HG02623 (cell line): Measurements from ENCODE around the gene GRPEL2.

Experiments used
- ATAC-seq: cut with Tn5 transposase; IDR thresholded peaks from one replicate; pipeline ENCODE4 v1.9.1; 2021; ENCODE audit warnings: moderate library complexity; ENCODE audit not compliant: unreplicated experiment

Gene GRPEL2

GRCh38 chr5:149317281-149318048 is 27.8 kb upstream of the GRPEL2 start:
- peak; percentile 61 for ATAC-seq

- no peak for ATAC-seq
These were observed 26.1 kb upstream of the GRPEL2 start for GRCh38 chr5:149319174-149319573.

- no peak for ATAC-seq
These were observed 24.4 kb upstream of the GRPEL2 start for GRCh38 chr5:149320791-149321330.

- no peak for ATAC-seq
These were observed 22.8 kb upstream of the GRPEL2 start for GRCh38 chr5:149322518-149322917.

- no peak for ATAC-seq
These were observed 22.1 kb upstream of the GRPEL2 start for GRCh38 chr5:149323210-149323609.

GRCh38 chr5:149323621-149324205 is 21.6 kb upstream of the GRPEL2 start:
- ATAC-seq: no peak

GRCh38 chr5:149324641-149325040 is 20.7 kb upstream of the GRPEL2 start:
- ATAC-seq: no peak

GRCh38 chr5:149325166-149325735 is 20.0 kb upstream of the GRPEL2 start:
- ATAC-seq: no peak

- no peak for ATAC-seq
These were observed 19.4 kb upstream of the GRPEL2 start for GRCh38 chr5:149325894-149326293.

GRCh38 chr5:149326611-149327010 is 18.7 kb upstream of the GRPEL2 start:
- ATAC-seq: no peak

GRCh38 chr5:149328177-149328576 is 17.1 kb upstream of the GRPEL2 start:
- ATAC-seq: no peak

- ATAC-seq: no peak
These were observed 11.4 kb upstream of the GRPEL2 start for GRCh38 chr5:149333711-149334443.

- no peak for ATAC-seq
These were observed 7.6 kb upstream of the GRPEL2 start for GRCh38 chr5:149337736-149338135.

GRCh38 chr5:149338364-149338763 is 6.9 kb upstream of the GRPEL2 start:
- ATAC-seq: no peak

- ATAC-seq: no peak
These were observed 4.4 kb upstream of the GRPEL2 start for GRCh38 chr5:149340920-149341319.

GRCh38 chr5:149341876-149342275 is 3.4 kb upstream of the GRPEL2 start:
- no peak for ATAC-seq

GRCh38 chr5:149344151-149344550 is 1.1 kb upstream of the GRPEL2 start:
- ATAC-seq: no peak

GRCh38 chr5:149345892-149346222 is 558 bp downstream of the GRPEL2 start:
- ATAC-seq: no peak

GRCh38 chr5:149348518-149348917 is 3.2 kb downstream of the GRPEL2 start:
- no peak for ATAC-seq

GRCh38 chr5:149349382-149349781 is 4.1 kb downstream of the GRPEL2 start:
- ATAC-seq: no peak

- ATAC-seq: no peak
These were observed 6.9 kb downstream of the GRPEL2 start for GRCh38 chr5:149352169-149352568.

- no peak for ATAC-seq
These were observed 8.6 kb downstream of the GRPEL2 start for GRCh38 chr5:149353911-149354310.
